ENCODE measurements around the gene AMPD2.

DNA sequence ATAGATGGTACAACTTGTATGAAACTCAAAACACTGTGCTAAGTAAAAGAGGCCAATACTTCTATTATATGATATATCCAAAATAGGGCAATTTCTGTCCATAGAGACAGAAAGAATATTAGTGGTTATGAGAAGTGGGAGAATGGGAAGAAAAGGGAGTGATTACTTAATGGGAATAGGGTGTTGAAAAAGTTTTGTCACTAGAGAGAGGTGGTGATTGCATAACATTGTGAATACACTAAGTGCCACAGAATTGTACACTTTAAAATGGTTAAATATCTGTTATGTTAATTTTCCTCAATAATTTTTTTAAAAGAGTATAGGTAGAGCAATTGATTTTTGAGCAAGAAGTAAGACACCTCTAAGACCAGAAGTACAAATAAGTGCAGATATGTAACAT lies 30.0 kb upstream of the AMPD2 start:
- TF ChIP-seq, protein P1, sequence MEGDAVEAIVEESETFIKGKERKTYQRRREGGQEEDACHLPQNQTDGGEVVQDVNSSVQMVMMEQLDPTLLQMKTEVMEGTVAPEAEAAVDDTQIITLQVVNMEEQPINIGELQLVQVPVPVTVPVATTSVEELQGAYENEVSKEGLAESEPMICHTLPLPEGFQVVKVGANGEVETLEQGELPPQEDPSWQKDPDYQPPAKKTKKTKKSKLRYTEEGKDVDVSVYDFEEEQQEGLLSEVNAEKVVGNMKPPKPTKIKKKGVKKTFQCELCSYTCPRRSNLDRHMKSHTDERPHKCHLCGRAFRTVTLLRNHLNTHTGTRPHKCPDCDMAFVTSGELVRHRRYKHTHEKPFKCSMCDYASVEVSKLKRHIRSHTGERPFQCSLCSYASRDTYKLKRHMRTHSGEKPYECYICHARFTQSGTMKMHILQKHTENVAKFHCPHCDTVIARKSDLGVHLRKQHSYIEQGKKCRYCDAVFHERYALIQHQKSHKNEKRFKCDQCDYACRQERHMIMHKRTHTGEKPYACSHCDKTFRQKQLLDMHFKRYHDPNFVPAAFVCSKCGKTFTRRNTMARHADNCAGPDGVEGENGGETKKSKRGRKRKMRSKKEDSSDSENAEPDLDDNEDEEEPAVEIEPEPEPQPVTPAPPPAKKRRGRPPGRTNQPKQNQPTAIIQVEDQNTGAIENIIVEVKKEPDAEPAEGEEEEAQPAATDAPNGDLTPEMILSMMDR (IDR thresholded peaks at IDR 0.05; ENCODE audit: low read depth, low read length, missing input control): no peak
- no peak for TF ChIP-seq RAD21 (IDR thresholded peaks at IDR 0.05)
- TF ChIP-seq, protein P2, sequence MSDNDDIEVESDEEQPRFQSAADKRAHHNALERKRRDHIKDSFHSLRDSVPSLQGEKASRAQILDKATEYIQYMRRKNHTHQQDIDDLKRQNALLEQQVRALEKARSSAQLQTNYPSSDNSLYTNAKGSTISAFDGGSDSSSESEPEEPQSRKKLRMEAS (IDR thresholded peaks at IDR 0.05): no peak
- no peak for TF ChIP-seq YY1 (IDR thresholded peaks at IDR 0.05)
- TF ChIP-seq, protein P3, sequence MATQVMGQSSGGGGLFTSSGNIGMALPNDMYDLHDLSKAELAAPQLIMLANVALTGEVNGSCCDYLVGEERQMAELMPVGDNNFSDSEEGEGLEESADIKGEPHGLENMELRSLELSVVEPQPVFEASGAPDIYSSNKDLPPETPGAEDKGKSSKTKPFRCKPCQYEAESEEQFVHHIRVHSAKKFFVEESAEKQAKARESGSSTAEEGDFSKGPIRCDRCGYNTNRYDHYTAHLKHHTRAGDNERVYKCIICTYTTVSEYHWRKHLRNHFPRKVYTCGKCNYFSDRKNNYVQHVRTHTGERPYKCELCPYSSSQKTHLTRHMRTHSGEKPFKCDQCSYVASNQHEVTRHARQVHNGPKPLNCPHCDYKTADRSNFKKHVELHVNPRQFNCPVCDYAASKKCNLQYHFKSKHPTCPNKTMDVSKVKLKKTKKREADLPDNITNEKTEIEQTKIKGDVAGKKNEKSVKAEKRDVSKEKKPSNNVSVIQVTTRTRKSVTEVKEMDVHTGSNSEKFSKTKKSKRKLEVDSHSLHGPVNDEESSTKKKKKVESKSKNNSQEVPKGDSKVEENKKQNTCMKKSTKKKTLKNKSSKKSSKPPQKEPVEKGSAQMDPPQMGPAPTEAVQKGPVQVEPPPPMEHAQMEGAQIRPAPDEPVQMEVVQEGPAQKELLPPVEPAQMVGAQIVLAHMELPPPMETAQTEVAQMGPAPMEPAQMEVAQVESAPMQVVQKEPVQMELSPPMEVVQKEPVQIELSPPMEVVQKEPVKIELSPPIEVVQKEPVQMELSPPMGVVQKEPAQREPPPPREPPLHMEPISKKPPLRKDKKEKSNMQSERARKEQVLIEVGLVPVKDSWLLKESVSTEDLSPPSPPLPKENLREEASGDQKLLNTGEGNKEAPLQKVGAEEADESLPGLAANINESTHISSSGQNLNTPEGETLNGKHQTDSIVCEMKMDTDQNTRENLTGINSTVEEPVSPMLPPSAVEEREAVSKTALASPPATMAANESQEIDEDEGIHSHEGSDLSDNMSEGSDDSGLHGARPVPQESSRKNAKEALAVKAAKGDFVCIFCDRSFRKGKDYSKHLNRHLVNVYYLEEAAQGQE (IDR thresholded peaks at IDR 0.05): no peak
- TF ChIP-seq HNF4G (IDR thresholded peaks at IDR 0.05): no peak
- TF ChIP-seq, protein P4, sequence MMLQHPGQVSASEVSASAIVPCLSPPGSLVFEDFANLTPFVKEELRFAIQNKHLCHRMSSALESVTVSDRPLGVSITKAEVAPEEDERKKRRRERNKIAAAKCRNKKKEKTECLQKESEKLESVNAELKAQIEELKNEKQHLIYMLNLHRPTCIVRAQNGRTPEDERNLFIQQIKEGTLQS (IDR thresholded peaks at IDR 0.05): no peak

Measured in liver (tissue), 3 donors.